HL-60 (cell line): ENCODE measurements around the gene TENM4.
"Not testable (repeated sequence)": the region's sequence is repeated elsewhere in the genome, so short reads cannot be mapped to it uniquely, and the experiment has no call there.

Source experiments
- GABPA ChIP-seq: IDR thresholded peaks from 2 replicates; pipeline ENCODE4 v1.6.1; 2012; ENCODE audit warnings: low read depth
- POLR2AphosphoS5 ChIP-seq: IDR thresholded peaks from 2 replicates; pipeline ENCODE4 v1.6.1; 2012; ENCODE audit warnings: low read depth
- TF ChIP-seq, protein P1 (sequence below): IDR thresholded peaks from one replicate; pipeline ENCODE4 v1.5.1; 2011; ENCODE audit warnings: low read length, control low read depth, inconsistent platforms; ENCODE audit not compliant: insufficient read depth
- TF ChIP-seq, protein P2 (sequence below): IDR thresholded peaks from 2 replicates; pipeline ENCODE4 v1.6.1; 2012; ENCODE audit warnings: low read depth; ENCODE audit not compliant: insufficient replicate concordance

DNA sequence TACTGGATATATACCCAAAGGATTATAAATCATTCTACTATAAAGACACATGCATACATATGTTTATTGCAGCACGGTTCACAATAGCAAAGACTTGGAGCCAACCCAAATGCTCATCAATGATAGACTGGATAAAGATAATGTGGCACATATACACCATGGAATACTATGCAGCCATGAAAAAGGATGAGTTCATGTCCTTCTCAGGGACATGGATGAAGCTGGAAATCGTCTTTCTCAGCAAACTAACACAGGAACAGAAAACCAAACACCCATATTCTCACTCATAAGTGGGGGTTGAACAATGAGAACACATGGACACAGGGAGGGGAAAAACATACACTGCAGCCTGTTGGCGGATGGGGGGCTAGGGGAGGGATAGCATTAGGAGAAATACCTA is 463.0 kb downstream of the TENM4 start:
- not testable (repeated sequence) for TF ChIP-seq POLR2AphosphoS5, GABPA
- TF ChIP-seq, protein P1, sequence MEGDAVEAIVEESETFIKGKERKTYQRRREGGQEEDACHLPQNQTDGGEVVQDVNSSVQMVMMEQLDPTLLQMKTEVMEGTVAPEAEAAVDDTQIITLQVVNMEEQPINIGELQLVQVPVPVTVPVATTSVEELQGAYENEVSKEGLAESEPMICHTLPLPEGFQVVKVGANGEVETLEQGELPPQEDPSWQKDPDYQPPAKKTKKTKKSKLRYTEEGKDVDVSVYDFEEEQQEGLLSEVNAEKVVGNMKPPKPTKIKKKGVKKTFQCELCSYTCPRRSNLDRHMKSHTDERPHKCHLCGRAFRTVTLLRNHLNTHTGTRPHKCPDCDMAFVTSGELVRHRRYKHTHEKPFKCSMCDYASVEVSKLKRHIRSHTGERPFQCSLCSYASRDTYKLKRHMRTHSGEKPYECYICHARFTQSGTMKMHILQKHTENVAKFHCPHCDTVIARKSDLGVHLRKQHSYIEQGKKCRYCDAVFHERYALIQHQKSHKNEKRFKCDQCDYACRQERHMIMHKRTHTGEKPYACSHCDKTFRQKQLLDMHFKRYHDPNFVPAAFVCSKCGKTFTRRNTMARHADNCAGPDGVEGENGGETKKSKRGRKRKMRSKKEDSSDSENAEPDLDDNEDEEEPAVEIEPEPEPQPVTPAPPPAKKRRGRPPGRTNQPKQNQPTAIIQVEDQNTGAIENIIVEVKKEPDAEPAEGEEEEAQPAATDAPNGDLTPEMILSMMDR: not testable (repeated sequence)
- TF ChIP-seq, protein P2, sequence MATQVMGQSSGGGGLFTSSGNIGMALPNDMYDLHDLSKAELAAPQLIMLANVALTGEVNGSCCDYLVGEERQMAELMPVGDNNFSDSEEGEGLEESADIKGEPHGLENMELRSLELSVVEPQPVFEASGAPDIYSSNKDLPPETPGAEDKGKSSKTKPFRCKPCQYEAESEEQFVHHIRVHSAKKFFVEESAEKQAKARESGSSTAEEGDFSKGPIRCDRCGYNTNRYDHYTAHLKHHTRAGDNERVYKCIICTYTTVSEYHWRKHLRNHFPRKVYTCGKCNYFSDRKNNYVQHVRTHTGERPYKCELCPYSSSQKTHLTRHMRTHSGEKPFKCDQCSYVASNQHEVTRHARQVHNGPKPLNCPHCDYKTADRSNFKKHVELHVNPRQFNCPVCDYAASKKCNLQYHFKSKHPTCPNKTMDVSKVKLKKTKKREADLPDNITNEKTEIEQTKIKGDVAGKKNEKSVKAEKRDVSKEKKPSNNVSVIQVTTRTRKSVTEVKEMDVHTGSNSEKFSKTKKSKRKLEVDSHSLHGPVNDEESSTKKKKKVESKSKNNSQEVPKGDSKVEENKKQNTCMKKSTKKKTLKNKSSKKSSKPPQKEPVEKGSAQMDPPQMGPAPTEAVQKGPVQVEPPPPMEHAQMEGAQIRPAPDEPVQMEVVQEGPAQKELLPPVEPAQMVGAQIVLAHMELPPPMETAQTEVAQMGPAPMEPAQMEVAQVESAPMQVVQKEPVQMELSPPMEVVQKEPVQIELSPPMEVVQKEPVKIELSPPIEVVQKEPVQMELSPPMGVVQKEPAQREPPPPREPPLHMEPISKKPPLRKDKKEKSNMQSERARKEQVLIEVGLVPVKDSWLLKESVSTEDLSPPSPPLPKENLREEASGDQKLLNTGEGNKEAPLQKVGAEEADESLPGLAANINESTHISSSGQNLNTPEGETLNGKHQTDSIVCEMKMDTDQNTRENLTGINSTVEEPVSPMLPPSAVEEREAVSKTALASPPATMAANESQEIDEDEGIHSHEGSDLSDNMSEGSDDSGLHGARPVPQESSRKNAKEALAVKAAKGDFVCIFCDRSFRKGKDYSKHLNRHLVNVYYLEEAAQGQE: not testable (repeated sequence)
